ENCODE measurements around the gene COL26A1.

DNA sequence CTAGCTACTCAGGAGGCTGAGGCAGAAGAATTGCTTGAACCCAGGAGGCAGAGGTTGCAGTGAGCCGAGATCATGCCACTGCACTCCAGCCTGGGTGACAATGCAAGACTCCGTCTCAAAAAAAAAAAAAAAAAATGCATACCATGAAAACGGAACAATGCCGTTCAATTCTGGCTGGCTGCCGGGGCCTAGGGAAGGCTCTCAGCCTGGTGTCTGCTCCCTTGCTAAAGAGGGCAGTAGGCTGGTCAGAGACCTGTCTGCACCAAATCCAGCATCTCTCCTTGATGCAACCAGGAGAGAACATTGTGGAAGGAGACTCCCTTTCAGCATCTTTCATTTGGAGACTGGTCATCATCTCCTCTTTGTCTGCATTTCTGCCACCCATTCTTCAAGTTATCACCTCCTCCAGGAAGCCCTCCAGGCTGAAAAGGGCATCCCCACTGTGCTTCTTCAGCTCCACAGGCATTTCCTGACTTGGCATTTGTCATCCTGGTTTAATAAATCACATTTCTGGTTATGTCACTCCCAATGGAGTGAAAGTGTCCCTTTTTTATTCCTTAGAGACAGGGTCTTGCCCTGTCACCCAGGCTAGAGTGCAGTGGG, 241.8 kb downstream of the COL26A1 start:
- TF ChIP-seq, protein P1, sequence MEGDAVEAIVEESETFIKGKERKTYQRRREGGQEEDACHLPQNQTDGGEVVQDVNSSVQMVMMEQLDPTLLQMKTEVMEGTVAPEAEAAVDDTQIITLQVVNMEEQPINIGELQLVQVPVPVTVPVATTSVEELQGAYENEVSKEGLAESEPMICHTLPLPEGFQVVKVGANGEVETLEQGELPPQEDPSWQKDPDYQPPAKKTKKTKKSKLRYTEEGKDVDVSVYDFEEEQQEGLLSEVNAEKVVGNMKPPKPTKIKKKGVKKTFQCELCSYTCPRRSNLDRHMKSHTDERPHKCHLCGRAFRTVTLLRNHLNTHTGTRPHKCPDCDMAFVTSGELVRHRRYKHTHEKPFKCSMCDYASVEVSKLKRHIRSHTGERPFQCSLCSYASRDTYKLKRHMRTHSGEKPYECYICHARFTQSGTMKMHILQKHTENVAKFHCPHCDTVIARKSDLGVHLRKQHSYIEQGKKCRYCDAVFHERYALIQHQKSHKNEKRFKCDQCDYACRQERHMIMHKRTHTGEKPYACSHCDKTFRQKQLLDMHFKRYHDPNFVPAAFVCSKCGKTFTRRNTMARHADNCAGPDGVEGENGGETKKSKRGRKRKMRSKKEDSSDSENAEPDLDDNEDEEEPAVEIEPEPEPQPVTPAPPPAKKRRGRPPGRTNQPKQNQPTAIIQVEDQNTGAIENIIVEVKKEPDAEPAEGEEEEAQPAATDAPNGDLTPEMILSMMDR (IDR thresholded peaks at IDR 0.05; ENCODE audit: insufficient read depth, low read length): no peak
- TF ChIP-seq GABPA (IDR thresholded peaks at IDR 0.05; ENCODE audit: low read depth): no peak
- TF ChIP-seq POLR2AphosphoS5 (IDR thresholded peaks at IDR 0.05; ENCODE audit: low read depth): no peak
- TF ChIP-seq, protein P2, sequence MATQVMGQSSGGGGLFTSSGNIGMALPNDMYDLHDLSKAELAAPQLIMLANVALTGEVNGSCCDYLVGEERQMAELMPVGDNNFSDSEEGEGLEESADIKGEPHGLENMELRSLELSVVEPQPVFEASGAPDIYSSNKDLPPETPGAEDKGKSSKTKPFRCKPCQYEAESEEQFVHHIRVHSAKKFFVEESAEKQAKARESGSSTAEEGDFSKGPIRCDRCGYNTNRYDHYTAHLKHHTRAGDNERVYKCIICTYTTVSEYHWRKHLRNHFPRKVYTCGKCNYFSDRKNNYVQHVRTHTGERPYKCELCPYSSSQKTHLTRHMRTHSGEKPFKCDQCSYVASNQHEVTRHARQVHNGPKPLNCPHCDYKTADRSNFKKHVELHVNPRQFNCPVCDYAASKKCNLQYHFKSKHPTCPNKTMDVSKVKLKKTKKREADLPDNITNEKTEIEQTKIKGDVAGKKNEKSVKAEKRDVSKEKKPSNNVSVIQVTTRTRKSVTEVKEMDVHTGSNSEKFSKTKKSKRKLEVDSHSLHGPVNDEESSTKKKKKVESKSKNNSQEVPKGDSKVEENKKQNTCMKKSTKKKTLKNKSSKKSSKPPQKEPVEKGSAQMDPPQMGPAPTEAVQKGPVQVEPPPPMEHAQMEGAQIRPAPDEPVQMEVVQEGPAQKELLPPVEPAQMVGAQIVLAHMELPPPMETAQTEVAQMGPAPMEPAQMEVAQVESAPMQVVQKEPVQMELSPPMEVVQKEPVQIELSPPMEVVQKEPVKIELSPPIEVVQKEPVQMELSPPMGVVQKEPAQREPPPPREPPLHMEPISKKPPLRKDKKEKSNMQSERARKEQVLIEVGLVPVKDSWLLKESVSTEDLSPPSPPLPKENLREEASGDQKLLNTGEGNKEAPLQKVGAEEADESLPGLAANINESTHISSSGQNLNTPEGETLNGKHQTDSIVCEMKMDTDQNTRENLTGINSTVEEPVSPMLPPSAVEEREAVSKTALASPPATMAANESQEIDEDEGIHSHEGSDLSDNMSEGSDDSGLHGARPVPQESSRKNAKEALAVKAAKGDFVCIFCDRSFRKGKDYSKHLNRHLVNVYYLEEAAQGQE (IDR thresholded peaks at IDR 0.05; ENCODE audit: insufficient replicate concordance, low read depth): no peak
